DMS153 treated with DMSO at 0.1 percent for 48 hours (cell line): ENCODE data around the gene NKPD1.
"Not testable (repeated sequence)": the region's sequence is repeated elsewhere in the genome, so short reads cannot be mapped to it uniquely, and the experiment has no call there.

Experiments used
- DNase-seq: peaks from one replicate; lab custom pipeline; 2025; ENCODE audit not compliant: unreplicated experiment; lab: John Stamatoyannopoulos, UW

The NKPD1 gene

DNA sequence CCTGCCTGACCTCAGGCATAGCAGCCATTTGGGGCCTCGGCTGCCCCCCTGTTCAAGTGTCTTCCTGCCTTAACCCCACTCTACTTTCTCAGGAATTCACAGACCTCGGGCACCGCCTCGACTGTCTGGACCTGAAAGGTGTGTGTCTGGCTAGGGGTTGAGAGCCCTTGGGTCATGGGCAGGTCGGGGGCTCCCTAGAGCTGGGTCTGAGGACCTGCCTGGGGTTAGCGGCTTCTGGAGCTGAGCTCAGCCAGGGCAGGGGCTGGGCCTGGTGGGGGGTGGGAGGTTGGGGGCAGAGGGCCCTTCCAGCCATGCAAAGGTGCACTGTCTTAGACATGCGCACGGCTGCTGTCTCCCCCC lies 20.7 kb downstream of the NKPD1 start:
- DNase-seq, result no peak

DNA sequence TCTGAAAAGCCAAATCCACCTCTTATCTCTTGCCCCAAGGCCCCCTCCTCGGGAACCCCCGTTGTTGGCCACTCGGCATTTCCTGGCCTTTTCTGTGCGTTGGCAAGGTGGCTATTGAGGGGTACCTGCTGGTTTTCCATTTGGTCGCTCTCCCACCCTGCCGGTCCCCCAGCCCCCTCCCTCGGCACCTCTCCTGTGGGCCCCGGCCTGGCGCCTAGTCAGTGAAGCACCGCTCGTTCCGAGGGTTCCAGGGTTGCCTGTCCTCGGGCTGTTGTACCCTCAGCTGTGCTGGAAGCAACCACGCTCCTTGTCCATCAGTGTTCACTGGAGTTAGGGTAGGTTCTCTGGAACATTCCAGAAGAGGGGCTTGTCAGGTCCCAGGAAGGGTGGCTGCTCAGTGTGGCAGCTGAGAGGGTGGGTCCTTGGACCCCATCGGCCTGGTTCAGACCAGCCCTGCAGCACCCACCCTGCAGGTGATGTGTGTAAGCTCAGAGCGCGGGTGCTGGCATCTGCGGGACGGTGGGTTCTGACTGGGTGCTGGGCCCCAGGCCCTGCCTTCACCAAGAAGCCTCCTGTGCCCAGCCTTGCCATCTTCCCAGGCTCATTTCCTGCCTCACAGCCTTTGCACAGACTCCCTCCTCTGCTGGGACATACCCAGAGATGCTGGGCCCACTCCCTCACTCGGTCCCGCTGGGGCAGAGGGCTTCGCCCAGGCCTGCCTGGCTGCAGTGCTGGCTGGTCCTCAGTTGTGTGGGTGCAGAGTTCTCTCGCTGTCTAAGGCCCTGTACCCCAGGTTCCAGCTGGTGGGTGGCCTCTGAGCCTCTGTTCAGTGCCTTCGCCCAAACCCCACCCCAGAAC lies 21.3 kb downstream of the NKPD1 start:
- DNase-seq, result no peak

DNA sequence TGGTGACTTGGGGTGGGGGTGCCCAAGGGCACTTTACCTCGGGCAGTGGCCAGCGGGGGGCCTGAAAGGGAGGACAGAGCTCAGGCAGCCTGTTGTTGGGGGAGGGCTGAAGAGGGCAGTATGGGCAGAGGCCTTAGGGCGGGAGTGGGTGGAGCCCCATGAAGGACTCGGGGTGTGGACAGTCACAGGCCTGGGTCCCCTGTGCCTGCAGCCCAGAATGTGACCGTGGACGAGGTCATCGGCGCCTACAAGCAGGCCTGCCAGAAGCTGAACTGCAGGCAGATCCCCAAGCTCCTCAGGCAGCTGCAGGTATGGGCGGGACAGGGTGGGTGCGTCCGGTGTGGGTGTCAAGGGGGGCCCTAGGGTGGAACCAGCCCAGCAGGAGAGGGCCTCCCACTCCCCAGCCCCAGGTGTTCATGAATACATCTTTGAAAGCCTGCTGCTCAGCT lies 22.5 kb downstream of the NKPD1 start:
- DNase-seq, result no peak

DNA sequence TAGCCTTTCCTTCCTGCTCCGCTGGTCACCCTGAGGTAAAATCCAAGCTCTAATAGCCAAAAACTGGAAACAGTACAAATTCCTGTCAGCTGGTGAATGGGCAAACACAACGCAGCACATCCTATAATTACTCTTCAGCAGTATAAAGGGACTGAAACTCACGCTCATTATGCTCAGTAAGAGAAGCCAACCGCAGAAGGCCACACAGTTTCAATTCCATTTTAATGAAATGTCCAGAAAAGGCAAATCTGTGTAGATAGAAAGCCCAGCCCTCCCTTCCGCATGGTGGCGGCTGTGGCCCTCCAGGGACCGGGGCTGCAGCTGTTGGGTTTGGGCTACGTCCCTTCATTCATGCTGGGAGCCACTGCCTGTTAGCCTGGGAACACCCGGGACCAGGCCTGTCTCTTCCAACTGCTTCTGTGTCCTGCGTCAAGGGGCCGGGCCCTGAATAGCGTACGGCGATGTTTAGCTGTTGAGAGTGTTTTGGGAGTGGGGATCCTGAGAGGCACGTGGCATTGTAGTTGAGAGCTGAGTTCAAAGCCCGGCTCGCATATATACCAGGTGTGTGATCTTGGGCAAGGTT lies 23.5 kb downstream of the NKPD1 start:
- no peak for DNase-seq

DNA sequence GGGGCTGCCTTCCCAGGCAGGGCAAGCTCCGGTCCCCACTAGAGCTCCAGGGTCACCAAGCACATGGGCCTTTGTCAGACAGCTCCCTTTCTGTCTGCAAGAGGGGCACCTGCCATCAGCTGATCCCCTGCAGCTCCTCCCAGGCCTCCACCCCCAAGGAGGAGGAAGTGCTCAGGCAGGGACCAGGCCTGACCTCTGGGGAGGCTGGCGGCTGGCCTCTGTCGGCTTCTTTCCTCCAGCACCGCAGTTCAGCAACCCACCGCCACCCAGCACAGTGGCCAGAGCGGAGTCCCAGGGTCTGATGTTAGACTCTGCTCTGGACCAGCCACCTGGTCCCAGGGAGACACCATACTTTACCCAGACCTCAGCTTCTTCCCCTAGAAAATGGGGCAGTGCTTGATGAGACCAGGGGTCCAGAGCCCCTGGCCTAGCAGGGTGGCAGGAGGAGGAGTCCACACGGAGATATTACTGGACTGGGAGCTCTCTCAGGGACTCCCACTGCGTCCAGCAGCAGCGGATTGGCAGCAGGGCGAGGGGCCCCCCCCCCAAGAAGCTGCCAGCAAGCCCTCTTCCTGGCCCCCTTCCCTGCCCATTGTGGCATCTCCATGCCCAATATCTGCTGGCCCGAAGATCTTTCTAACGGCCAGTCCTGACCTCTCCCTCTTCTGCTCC lies 24.1 kb downstream of the NKPD1 start:
- DNase-seq, result no peak

DNA sequence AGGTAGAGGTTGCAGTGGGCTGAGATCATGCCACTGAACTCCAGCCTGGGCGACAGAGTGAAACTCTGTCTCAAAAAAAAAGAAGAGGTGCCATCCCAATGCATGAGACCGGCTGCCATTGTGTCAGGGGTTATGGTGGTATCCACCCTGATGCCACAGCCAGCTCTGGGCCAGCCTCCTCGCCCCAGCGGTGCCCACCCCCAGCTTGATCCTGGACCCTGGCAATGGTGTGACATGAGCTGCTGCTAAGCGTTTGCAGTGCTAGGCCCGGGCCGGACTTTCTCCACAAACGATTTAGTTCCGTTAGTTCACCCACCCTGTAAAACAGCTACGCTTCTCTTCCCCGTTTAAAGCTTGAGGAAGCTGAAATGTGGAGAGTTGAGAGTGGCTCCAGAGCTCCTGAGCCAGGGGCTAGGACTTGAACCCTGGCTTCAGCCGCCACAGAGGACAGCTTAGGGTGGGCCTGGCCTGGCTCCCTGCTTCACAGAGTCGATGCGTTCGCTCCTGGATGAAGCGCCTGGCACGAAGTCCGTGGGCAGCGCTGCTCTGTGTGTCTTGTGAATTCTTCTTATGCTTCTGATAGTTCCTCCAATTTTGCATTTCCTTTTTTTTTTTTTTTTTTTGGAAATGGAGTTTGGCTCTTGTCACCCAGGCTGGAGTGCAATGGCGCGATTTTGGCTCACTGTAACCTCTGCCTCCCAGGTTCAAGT lies 25.5 kb downstream of the NKPD1 start:
- DNase-seq, result no peak

DNA sequence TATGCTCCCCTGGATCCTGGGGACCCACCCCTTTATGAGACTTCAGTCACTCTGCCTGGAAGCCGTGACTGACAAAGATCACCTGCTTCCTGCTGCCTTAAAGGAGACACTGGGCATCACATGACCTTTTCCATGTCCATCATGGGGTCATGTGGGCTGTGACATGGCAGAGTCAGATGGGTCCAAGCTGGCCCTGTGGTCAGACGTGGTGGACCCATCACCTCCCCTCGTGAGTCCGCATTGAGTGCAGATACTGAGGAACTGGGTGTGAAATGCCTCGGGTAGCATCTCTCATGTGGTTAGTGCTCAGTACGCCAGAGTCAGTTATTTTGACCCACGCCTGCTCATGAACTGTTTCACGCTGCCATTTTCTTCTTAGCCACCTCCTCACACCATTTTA lies 27.1 kb downstream of the NKPD1 start:
- DNase-seq, result no peak

DNA sequence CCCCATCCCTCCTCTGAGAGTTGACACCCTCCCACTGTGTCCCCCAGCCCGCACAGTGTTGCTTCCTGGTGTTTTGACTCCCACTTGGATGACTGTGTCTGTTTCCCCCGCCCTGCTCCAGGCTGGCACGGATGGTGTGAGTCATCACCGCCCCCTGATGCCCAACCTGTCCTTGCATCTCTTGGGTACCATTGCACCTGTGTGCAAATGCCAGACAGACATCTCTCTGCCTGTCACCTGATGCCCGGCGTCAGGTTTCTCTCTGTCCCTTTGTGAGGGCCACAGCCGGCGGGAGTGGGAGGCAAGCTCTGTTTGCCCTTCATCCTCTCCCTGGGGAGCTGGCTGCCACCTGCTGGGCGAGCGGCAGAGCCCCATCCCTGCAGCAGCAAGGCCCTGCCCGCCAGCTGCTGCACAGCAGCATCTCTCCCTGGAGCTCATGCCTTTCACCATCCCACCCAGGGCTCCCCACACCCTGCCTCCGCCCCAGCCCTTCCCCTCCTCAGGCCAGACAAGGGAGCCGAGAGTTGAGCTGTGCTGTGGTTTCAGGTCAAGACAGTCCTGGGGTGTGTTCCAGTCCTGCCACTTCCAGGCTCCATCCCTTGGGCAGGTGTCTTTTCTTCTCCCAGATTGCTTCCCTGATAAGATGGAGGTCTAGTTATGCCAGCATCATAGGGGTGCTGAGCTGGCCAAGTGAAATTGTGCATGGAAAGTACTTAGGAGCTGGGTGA lies 29.7 kb downstream of the NKPD1 start:
- peak; percentile 92 for DNase-seq

DNA sequence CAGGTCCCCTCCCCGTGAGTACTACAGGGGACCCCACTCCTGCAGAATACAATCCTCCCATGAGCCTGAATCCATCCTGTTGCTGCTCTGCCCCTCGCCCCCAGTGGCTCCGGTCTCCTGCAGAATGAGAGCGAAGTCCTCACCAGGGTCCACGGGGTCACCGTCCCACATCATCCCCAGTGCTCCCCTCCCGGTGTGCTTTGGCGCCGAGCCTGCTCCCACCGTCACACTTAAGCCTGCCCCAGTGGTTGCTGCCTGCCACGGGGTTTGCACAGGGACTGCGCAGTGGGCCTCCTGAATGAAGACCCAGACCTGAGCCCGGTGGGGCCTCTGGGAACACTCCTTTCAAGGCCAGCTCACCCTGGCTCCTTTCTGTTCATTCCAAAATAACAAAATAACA lies 30.5 kb downstream of the NKPD1 start:
- no peak for DNase-seq

DNA sequence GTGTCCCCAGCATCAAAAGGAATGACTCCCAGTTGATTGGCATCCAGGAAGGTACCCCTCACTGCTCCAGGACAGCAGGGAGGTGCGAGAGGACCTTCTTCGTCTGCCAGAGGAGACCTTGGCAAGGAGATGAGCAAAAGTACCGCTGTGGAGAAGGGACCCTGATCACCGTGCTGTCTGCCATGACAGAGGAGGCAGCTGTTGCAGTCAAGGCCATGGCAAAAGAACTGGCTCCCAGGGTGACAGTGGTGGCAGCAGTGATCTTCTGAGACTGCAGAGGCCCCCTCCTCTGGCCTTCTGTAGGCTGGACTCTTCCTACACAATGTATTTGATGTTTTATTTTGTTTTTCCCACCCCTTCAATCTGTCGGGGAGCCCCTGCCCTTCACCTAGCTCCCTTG lies 32.0 kb downstream of the NKPD1 start:
- DNase-seq, result no peak

DNA sequence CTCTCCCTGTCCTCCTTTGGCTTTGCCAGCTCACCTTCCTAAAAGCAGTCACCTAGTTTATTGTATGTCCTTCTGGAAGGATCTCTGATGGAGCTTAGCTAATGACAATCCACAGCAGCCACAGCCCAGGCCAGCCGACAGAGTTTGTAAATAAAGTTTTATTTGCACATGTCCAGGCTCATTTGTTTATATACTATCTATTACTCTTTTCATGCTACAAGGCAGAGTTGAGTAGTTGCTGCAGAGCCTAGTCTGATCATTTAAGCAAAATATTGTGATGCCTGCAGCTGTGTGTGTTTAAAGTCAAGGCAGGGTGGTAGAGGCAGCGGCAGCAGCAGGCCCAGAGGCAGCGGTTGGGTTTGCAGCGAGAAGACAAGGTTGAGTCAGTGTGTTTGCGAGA lies 32.6 kb downstream of the NKPD1 start:
- DNase-seq, result no peak

DNA sequence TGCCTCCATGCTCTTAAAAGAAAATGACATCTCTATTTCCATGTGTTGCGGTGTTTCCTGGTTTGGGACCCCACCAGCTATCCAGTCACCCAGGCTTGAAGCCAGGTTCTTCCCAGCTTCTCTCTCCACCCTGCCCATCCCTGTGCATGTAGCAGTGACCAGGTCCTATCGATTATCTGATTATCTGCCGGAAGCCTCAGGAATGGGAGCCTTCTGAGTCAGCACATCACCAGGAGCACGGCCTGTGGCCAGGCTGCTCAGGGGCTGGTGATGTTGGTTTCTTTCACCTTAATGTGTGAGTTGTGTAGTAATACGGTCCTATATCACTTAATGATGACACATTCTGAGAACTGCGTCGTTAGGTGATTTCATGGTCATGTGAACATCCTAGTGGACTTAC lies 34.1 kb downstream of the NKPD1 start:
- DNase-seq, result no peak

DNA sequence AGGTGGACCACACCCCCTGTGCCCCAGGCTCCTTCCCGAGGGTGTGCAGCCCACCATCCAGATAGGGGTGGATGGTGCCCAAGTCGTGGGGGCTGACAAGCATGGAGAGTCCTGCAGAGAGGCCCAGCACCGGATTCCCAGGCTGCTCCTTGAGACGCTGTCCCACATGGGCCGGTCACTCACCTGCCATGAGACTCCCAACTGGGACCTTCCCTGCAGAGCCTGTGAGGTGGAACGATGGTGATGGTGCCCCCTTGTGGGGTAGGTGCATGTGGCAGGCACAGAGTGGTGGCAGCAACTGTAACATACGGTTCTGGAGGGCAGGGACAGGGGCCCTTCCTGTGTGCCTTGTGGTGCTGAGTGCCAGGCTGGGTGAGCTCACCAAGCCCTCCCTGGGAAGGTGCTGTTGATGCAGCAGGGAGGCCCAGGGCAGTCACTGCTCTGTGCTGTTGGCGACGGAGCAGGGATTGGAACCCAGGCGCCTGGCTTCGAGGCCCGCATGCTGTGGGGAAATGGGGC lies 34.7 kb downstream of the NKPD1 start:
- DNase-seq, result peak; percentile 24

DNA sequence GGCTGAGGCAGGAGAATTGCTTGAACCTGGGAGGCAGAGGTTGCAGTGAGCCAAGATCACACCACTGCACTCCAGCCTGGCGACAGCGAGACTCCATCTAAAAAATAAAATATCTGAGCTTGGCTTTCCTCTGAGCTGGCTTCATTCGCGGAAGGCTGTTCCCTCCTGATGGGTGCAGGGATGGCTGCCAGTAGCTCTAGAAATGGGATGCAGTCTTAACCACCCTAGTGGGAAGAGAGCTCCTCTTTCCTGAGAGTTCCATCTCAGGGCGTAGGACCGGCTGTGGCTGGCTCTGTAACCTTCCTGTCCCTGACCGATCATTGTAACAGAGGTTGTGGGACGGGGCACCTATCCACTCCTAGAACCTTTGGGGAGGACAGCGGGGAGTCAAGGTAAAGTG lies 35.4 kb downstream of the NKPD1 start:
- no peak for DNase-seq

DNA sequence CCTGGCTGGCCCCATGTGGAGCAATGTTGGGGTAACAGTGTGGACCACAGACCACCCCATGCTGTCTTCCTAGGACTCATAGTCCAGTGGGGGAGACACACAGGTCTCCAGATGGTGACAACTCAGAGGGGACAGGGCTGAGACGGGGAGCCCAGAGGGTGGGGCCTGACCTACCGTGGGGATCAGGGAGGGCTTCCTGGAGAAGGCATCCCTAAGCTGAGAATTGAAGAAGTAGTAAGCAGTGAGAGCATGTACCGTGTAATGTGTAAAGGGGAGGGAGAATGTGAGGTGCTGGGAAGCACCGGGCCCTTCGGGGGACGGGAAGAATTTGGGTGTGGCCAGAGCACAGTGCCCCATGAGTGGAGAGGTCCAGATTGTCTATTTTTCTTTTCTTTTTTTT lies 36.8 kb downstream of the NKPD1 start:
- DNase-seq, result no peak

DNA sequence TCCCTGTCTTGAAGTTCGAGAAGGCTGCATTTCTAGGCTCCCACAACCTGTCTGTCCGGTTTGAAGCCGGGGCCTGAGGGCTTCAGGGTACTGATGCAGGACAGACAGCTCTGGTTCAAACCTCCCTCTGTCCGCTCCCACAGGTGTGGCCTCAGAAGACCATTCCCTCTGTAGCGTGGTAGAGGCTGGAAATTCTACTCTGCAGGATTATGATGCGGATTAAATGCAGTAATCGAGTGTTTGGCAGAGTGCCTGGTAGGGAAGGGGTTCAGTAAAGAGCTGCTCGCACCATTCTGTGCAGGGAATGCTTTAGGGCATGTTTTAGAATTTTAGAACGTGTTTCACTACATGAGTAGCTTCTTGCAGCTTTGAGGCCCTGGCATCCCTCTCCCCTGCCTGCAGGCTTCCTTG lies 37.3 kb downstream of the NKPD1 start:
- no peak for DNase-seq

DNA sequence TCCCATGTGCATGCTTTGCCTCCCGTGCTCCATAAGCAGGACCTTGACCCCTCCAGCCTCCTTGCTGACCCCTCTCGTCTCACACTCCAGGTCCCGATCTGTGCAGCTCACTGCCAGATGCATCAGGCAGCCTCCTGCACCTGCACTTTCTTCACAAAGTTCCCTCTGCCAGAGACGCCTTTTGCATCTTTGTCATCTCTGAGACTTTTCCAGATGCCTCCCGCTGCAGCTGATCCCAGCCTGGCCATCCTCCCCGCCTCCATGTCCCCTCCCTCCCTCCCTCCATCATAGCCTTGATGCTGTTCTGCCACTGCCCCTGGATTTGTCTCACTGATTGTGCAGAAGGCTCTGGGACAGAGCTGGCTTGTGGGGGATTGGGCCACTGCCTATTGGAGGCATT lies 38.0 kb downstream of the NKPD1 start:
- DNase-seq, result no peak

DNA sequence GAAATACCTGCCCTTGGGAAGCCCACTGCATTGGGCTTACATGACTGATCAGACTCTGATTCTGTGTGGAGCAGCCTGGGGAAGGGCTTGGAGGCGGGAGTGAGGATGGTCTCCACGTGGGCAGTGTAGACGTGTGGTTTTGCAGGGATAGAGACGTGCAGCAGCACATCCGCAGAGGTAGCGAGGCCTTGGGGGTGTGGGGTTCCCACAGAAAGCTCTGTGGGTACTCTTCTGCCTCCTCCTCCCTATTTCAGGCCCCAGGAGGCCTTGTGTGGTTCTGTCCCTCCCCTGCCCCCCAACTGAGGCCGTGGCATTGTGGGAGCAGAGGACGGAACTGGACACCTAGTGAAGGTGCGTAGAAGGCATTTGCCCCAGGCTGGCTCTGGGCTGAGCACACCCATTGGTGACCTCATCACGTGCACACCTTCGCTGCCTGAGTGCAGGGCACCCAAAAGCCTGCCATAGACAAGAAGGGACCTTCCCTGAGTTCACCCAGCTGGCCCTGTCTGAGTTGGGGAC lies 38.9 kb downstream of the NKPD1 start:
- no peak for DNase-seq

DNA sequence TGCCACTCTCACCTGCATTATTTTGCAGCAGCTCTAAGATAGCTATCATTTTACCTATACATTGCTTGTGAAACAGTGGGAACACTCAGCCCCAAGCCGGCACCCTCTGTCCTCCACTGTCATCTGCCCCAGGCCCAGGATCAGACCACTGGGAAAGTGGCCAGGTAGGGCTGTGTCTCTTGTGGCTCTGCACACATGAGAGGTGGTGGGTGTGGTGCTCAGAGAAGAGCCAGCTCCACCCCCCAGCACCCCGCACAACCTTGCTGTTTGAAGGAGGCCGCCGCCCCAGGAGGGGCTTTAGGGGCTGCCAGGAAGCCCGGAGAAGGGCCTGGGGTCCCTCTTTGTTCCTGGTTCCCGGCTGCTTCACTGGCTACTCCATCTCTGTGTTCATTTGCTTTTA lies 41.2 kb downstream of the NKPD1 start:
- no peak for DNase-seq

DNA sequence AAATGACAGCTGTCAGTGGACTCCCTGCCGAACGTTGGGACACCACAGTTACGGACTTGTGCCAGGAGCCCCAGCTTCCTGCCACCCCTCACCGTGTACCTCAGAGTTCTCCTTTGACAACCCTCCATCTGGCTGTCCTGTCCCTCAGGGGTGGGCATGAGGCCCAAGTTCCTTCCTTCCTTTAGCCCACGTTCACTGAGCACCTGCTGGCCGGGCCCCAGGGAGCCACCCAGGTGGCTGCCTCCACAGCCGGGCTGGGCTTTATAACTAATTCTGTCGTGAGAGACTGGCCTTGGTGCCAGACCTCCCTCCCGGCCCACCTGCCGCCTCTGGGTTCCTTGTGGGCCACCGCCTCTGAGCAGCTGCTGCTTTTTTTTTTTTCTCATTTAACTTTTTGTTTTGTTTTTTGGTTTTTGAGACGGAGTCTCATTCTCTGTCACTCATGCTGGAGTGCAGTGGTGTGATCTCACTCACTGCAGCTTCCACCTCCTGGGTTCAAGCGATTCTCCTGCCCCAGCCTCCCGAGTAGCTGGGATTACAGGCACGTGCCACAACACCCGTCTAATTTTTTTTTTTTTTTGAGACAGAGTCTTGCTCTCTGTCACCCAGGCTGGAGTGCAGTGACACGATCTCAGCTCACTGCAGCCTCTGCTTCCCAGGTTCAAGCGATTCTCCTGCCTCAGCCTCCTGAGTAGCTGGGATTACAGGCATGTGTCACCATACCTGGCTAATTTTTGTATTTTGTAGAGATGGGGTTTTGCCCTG lies 42.0 kb downstream of the NKPD1 start:
- not testable (repeated sequence) for DNase-seq
